Lower leg skin (tissue), 3 donors: ENCODE results near the gene LRP1.

Source experiments
- POLR2A ChIP-seq, 2 donors: fragments of 450-650 bp; IDR thresholded peaks; one replicate each; pipeline ENCODE4 v1.6.1; 2016 to 2017; ENCODE audit warnings: antibody characterized with exemption in 2 of 2, mild to moderate bottlenecking in 1 of 2, moderate library complexity in 1 of 2
- TF ChIP-seq, protein P1 (sequence below), 3 donors: fragments of 450-650 bp; IDR thresholded peaks; one replicate each; pipeline ENCODE4 v1.5.1; 2016; ENCODE audit warnings: antibody characterized with exemption in 3 of 3, mild to moderate bottlenecking in 3 of 3, moderate library complexity in 2 of 3

GRCh38 chr12:57133916-57134315, 5.6 kb downstream of the LRP1 start:
- TF ChIP-seq, protein P1, sequence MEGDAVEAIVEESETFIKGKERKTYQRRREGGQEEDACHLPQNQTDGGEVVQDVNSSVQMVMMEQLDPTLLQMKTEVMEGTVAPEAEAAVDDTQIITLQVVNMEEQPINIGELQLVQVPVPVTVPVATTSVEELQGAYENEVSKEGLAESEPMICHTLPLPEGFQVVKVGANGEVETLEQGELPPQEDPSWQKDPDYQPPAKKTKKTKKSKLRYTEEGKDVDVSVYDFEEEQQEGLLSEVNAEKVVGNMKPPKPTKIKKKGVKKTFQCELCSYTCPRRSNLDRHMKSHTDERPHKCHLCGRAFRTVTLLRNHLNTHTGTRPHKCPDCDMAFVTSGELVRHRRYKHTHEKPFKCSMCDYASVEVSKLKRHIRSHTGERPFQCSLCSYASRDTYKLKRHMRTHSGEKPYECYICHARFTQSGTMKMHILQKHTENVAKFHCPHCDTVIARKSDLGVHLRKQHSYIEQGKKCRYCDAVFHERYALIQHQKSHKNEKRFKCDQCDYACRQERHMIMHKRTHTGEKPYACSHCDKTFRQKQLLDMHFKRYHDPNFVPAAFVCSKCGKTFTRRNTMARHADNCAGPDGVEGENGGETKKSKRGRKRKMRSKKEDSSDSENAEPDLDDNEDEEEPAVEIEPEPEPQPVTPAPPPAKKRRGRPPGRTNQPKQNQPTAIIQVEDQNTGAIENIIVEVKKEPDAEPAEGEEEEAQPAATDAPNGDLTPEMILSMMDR (IDR thresholded peaks at IDR 0.05) = no peak
- TF ChIP-seq POLR2A (IDR thresholded peaks at IDR 0.05) = no peak
